ENCODE measurements around the gene ITPRID1.
"Not testable (repeated sequence)": the region's sequence is repeated elsewhere in the genome, so short reads cannot be mapped to it uniquely, and the experiment has no call there.

DNA sequence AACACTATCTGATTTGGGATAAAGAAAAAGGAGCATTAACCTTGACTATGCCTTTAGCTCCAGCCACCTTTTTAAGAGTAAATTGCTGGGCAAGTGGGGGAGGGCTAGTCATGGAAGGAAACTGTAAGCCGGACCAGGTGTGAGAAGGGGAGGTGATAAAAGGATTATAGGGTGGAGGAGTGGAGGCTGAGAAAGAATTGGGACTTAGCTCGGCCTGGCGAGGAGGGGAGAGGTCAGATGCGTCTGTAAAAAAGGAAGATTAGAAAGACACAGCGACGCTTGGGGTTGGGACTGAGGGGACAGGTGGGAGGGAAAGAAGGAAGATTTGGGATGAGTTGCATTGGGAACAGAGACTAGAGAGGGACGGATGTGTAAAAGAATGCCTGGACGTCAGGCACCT lies 43.0 kb upstream of the ITPRID1 start:
- not testable (repeated sequence) for TF ChIP-seq YY1 (IDR thresholded peaks at IDR 0.05; ENCODE audit: low read depth, low read length); POLR2AphosphoS5 (IDR thresholded peaks at IDR 0.05; ENCODE audit: low read depth, low read length); TEAD4 (IDR thresholded peaks at IDR 0.05; ENCODE audit: low read depth, low read length); EZH2 (IDR thresholded peaks at IDR 0.05; ENCODE audit: low read depth, low read length, severe bottlenecking); RAD21 (IDR thresholded peaks at IDR 0.05 in 1 of 2, conservative IDR thresholded peaks at IDR 0.05 in 1 of 2; ENCODE audit: low read depth in 2 of 2, low read length in 2 of 2); NANOG (IDR thresholded peaks at IDR 0.05; ENCODE audit: insufficient read depth, low read depth, low read length, poor library complexity, severe bottlenecking)
- TF ChIP-seq, protein P1, sequence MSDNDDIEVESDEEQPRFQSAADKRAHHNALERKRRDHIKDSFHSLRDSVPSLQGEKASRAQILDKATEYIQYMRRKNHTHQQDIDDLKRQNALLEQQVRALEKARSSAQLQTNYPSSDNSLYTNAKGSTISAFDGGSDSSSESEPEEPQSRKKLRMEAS (IDR thresholded peaks at IDR 0.05) = not testable (repeated sequence)
